Pulmonary artery endothelial cell (primary cell): ENCODE data around the gene ADGRA1. TPM values are rescaled to one million over a fixed set of nuclear protein-coding genes. Genes with fewer than 3 reads are reported as not detected.
"Not testable (repeated sequence)": the region's sequence is repeated elsewhere in the genome, so short reads cannot be mapped to it uniquely, and the experiment has no call there.

Experiments used
- DNase-seq: peaks from one replicate; pipeline ENCODE4 v3.0.0-alpha.2; 2011; ENCODE audit warnings: low read depth, low spot score
- total RNA-seq: library from RNA; depleted of rRNA; stranded (reverse); fragments of >200 nt; gene quantifications from 2 replicates; pipeline ENCODE4 v1.2.3, GENCODE V29; 2014

ADGRA1 gene
- total RNA-seq, 1 donor from 2014 or later = not detected

DNA sequence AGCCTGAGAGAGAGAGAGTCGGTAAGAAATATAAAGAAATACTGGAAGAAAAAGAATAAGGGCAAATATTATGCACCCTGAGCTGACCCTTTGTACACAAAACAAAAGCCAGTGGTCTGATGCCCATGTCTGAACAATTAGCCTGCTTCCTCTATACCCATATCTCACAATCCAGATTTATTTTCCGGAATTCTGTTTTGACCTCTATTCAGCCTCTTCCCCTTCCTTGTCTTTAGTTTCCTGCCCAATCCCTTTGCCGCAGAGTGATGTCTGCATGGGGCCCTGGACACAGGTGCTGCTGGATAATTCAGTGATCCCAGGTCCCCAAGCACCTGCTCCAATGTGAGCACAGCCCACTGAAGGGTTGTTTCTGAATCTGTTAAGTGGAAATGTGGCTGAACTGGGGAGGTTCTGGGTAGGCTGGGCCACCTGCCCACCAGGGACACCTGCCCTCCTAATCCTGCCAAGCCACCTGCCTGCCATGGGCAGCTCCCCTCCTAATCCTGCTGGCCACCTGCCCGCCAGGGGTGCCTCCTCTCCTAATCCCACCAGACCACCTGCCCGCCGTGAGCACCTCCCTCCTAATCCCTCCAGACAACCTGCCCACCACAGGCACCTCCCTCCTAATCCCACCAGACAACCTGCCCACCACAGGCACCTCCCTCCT is 23.0 kb downstream of the ADGRA1 start:
- DNase-seq = peak; percentile 51

DNA sequence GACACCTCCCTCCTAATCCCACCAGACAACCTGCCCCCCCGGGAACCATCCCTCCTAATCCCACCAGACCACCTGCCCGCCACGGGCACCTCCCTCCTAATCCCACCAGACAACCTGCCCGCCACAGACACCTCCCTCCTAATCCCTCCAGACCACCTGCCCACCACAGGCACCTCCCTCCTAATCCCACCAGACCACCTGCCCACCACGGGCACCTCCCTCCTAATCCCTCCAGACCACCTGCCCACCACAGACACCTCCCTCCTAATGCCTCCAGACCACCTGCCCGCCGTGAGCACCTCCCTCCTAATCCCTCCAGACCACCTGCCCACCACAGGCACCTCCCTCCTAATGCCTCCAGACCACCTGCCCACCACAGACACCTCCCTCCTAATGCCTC is 23.9 kb downstream of the ADGRA1 start:
- DNase-seq = not testable (repeated sequence)

DNA sequence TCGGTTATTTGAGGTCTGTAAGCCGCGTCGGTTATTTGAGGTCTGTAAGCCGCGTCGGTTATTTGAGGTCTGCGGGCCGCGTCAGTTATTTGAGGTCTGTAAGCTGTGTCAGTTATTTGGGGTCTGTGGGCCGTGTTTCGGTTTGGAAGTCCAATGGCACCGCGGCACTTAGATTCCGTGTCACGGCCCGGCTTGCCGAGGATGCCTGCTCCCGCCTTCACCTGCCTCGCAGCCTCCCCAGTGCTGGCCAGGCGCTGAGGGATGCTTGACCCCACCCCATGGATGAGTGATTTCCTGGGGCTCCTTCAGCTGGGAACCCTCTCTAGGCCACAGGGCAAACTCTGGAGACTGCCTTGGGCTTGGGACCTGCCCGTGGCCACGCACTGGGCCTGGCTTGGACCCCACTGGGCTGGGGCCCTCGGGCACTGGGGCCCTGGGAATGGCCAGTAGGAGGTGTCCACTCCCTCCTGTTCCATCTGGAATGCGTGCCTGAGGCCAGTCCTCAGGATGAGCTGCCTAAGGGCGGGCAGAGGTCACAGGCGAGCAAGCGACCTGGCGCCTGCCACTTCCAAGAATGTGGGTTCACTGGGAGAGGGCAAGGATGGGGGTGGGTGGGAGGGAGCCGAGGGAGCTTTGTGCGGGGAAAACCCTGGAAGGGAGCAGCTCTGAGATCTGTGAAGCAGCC is 25.6 kb downstream of the ADGRA1 start:
- no peak for DNase-seq

DNA sequence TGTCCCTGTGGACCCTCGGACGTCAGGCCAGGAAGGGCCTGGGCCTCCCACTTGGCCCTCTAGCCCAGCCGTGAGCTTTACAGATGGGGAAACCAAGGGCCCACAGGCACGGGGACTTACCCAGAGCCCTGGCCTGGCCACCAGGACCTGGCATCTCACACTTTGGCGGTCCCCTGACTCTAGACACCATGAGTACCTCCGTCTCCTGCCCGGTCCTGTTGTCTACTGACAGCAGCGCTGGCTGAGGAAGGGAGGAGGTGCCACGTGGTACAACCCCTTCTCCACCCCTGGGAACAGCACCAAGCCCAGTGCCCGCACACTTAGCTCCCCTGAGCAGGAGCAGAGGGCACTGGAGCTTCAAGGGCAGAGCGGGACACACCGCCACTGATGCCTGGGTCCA is 26.1 kb downstream of the ADGRA1 start:
- no peak for DNase-seq

DNA sequence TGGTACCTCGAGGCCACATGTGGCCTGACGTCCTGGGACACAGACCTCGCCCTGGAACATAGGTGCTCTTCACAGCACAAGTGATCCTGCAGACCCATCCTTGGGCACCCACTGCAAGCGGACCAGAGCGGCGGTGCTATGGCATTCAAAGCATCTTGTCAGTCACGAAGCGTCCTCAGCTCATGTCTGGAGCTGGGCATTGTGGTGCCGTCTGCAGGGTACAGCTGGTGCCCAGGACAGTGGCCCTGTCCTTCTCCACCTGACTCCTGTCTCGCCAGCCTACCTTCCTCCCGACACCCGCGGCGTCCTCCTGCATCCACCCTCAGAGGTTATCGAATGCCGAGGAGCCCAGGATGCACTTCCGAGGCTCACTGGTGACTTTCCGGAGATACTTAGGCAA is 26.5 kb downstream of the ADGRA1 start:
- no peak for DNase-seq

DNA sequence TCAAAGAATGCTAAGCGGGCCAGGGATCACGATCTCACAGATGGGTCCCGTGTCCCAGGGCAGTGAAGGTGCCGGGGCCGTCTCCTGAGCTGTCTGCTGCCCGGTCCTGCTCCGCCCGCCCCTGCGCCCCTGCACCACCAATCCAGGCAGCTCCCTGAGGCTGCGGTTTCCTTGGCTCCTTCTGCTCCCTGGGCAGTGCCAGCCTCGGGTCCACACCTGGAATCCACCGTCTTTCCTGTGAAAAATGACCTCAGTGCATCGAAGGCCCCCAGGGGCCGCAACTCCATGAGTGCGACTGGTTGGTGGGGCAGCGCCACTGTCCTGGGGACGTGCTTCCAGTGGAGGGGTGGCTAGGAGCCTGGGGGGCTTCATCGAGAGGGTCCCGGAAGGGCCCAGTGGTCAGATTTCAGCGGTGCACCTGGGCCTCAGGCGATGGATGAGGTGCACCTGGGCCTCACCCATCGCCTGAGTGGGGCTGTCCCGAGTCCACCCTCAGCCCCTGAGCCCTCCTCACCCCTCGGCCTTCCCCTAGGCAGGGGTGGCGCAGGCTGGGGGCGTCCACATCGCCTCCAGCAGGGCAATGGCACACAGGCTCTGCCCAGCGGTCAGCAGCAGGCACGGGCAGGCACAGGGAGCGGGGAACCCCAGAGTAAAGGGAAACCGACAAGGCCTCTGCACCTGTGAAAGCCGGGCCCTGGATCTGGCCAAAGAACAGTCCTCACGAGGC is 27.2 kb downstream of the ADGRA1 start:
- DNase-seq = no peak

DNA sequence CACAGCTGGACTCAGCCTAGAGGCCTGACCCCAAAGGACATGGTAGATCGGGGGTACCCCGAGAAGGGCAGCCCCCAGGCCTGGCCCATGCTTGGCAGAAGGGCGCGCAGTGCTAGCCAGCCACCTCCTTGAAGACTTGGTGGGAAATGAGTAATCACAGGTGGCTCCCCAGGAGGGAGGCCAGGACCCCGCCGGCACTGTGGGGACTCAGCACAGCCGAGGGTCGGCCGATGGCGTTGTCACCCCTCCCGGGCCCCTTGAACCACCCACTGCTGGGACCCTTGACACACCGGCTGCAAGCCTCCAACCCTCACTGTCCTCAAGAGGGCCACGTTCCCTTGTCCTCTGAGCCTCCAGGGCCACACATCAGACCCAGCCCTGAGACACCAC is 27.7 kb downstream of the ADGRA1 start:
- DNase-seq = no peak

DNA sequence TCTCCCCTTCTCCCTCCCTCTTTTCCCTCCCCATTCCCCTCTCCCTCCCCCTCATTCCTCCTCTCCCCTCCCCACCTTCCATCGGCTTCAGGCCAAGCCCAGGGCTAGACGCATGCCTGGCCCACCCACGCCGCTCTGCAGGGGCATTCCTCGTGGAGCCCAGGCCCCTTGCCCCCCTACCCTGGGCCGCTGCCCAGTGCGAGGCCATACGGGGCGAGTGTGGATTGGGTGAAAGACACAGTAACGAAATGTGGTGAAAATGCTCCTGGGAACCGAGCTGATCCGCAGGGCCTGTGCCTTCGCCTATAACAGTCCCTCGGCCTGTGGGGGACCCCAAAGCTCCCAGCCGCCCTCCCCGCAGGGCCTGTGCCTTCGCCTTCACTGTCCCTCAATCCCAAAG is 28.3 kb downstream of the ADGRA1 start:
- no peak for DNase-seq

DNA sequence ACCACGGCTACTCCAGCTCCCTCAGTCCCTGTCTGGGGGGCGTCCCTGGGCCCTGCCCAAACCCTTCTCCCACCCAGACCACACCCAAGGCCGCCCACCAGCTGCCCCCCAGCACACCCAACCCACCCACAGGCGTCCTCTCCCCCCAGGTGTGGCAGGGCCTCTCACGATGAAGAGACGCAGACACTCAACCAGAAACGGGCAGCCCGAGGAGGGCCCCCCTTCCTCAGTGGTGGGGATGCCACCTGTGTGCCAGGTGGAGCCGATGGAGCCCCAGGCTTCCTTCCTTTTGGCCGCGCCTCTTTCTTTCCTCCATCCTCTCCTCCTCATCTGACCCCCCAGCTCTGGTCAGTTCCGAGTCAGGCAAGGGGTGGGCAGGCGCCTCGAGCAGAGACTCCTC is 28.7 kb downstream of the ADGRA1 start:
- DNase-seq = no peak

DNA sequence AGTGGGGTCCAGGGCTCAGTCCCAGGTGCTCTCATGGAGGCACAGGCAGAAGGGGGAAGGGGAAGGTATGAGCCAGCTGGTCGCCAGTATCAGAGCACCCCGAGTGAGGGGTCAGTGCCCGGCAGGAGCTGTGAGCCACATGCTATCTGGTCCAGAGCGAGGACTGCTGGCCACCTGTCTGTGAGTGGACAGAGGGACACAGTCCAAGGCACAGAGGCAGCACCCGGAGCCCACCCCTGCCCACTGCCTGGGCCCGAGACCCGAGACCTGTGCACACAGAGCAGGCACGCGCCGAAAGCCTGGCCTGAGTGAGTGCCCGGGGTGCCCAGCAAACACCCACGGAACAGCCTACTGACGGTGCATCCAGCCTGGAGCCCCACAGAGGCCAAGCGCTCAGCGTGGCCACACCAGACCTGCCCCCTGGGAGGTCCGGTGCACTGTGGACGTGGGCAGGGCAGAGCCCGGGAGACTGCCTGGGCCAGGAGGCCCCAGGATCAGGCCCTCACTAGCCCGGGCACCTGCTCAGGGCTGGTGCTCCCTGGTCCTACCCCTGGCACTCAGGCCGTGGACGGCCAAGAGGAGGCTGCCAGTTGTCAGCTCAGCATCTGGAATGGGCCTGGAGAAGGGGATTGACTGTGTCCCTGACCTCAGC is 29.4 kb downstream of the ADGRA1 start:
- no peak for DNase-seq

DNA sequence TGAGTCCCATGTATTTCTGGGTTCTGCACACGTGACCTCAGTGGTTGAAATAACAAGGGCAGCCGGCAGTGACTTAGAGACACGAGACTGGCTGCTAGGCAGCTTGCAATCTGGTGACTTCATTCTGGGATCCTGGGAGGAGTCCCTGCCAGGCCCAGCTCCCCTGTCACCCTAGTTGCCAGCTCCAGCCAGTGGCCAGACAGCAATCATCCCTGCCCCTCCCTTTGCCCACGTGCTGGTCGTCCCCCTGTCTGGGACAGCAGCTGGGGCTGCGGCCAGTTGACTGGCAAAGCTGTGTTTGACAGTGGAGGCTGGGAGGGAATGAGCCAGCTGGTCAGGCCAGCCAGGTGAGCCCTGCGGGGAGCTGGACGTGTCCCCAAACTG is 30.0 kb downstream of the ADGRA1 start:
- DNase-seq = no peak

DNA sequence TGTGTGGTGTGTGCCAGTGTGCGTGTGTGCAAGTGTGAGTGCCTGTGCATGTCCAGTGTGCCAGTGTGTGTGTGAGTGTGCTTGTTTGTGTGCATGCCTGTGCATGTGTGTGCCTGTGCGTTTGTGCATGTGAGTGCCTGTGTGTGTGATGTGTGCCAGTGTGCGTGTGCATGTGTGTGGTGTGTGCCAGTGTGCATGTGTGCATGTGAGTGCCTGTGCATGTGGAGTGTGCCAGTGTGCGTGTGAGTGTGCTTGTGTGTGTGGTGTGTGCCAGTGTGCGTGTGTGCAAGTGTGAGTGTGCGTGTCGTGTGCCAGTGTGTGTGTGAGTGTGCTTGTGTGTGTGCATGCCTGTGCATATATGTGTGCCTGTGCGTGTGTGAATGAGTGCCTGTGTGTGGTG is 33.8 kb downstream of the ADGRA1 start:
- no peak for DNase-seq

DNA sequence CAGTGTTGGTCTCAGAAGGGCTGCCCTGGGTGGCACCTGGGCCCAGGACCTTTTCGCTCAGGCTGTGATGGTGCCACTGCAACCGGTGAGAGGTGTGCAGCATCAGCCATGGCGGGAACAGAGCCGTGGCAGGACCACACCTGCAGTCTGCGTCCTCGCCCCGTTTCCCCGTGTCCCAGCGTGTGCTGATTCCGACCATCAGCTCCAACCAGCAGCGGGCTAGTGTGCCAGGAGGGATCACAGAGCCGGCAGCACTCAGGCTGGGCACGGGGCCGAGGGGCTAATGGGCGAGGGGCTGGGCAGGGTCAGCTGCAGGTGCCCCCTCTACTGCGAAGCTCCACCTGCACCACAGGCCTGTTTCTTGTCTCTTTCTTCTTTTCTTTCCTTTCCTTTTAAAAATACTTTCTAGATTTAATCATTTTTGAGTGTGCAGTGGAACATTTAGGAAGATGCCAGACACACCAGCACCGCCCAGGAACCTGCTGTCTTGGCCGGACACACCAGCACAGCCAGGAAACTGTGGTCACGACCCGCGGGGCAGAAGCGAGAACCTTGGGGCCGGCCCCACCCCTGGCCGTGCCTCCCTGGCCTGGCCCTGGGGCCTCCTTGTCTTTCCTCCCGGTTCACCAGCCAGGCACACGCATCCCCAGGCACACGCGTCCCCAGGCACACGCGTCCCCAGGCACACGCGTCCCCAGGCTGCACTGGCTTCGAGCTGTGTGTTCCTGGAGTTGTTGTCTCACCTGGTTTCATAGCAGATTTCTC is 34.6 kb downstream of the ADGRA1 start:
- no peak for DNase-seq

DNA sequence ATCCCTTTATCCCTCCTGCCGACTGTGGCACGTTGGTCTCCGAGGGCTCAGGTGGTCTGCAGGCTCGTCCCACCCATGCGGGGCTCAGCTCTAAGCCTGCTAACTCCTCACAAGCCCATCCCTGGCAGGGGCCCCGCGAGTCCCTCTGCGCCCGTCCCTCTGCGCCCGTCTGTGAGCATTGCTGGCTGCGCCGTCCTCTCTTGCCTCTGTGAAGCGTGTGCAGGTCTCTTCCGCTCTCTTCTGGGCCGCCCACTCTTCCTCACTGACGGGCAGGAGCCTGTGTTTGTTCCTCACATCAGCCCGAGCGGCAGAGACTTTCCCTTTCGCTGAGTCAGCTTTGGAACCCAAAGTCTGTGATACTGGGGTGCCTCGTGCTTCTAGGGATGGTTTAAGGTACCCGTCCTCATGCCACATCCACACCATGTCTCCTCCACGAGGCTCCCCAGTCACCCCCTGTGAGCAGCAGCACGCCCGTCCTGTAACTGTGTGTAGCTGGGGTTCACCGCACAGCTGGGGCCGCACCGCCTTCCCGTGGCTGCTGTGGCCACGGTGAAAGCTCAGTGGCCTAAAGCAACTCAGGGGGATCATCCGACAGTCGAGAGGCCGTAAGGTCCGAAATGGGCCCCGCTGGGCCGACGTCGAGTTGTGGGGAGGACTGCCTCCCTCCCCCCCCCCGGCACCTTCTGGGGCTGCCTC is 35.5 kb downstream of the ADGRA1 start:
- DNase-seq = no peak

DNA sequence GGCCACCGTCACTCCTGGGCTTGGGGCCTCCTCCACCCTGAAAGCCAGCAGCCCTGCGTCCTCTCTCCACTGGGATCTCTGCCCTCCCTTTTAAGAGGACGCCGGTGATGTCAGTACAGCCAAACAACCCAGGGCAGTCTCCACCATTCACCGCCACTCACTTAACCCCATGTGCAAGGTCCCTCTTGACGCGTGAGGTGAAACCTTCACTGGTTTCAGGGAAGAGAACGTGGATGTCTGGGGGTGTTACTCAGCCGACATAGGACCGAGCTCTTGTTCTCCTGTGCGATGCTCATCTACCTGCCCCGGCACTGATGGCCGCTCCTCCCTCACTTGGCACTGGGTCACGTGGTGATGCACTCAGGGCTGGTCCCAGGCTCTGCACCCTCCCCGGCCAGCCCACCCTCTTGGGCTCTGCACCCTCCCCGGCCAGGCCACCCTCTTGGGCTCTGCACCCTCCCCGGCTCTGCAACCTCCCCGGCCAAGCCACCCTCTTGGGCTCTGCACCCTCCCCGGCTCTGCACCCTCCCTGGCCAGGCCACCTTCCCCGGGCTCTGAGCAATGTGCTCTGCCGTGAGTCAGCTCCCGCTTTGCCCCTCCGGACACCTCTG is 36.1 kb downstream of the ADGRA1 start:
- DNase-seq = no peak

DNA sequence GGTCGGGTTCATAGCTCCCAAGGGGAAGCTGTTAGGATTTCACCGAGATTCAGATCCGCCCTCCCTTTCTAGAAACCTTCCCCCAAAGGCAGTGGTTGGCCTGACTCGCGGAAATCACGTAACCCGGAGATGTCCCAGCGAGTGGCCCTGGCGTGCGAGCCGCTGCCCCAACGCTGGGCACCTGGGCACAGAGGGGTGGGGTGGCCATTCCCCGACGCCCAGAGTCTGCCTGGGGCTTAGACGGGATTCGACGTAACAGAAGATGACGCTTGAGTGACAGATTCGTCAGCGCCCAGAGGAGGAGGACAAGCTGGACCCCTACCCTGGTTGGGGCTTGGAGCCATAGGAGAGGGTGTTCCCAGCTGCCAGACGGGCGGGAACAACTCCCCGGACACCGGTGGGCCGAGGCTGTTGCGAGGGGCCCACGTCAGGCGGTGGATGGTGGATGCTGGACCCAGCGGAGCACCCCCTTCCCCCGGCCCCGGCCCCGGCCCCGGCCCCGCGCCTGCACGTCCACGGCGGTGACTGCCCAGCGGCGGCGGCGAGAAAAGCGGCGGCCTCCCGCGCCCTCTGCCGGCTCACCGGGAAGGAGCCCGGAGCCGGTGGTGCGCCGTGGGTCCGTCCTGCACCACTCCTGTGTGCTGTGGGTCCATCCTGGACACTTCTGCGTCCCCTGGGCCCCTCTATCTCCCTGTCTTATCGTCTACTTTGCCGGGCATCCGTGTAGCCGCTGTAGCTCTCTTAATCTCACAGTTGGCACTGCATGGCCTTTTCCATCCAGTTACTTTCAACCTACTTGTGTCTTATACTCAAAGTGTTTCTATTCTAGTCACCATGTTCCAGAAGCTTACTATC is 36.9 kb downstream of the ADGRA1 start:
- no peak for DNase-seq

DNA sequence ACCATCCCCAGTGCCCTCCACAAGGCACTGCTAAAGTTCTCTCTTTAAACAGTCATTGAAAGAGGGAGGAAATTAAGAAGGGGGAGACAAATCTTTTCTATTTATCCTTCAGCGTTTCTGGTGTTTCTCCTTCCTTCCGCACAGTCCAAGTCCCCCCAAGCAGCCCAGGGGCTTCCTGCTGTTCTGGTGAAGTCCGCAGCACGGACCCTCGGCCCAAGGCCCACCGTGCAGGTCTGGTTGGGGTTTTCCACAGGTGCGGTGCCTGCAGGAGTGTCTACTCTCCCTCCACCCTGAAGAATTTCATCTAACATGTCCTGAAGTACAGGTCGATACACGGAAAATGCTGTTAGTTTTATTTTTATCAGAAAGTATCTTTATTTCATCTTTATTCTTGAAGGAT is 38.2 kb downstream of the ADGRA1 start:
- DNase-seq = no peak

DNA sequence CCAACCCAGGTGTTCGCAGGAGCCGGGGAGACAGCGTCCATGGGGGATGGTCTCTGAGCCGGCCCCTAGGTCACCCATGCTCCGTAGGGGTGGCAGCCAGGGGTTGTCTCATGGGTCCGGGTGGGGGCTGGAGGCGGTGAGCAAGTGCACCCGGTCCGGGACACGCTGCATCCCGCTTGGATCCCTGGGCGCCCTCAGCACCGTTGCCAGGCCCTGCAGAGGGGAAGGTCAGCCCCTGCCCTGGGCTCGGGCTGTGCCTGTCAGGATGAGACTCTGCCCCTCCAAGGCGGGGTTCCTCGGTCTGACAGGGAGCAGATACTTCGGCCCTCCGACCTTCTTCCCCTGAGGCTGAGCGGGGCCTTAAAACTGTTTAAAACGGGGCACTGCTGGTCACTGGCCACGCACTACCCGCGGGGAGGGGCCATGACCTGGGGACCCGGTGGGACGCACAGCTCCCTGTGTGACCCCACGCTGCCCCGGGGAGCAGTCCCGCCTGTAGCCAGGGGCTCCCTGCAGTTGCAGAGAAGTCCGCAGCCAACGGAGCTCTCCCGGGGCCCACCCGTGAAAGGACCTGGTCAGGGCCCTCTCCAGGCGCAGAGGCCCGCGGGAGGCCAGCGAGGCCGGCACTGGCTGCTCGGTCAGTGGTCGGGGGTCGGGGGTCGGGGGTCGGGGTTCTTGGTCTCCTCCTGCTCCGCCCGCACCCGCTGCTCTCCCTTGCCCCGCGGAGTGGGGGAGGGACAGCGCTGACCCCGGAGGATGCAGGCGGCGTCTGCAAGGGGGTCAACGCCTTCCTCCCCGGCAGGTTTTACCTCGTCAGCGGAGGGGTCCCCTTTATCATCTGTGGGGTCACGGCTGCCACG is 38.9 kb downstream of the ADGRA1 start:
- no peak for DNase-seq
